ENCODE data around the gene ATP10B.

The ATP10B gene

DNA sequence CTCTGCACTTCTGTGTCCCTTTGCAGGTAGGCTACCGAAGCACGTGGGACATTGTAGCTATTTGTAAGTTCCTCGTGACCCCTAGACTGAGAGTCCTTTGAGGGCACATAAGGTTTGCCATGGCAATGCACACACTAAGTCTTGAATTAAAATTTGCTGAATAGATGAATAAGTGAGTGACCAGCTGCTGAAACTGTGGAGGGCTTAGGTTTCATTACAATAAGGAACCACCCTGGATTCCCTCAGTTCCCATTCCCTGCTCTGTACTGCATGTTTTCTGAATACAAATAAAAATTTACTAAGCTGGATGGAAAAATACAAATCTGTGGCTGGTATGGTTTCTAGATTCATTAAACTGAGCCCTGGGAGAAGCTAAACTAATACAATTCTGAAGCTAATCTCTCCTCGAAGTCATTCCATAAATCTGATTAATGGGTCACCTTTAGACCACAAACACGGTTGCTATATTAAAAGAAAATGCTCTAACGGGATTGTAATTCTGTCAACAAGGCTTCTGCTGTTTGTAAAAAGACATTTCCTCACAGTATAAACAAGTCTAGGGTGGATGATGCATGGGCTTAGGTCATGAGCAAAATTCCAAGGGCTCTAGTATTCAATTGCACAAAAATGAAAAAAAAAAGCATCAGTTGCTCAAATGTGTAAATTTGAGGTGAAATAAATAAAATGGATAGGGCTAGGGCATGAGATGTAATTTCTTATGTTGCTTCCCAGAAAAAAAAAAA, 172.3 kb downstream of the ATP10B start:
- no peak for DNase-seq

GRCh38 chr5:160675988-160676387, 176.0 kb downstream of the ATP10B start:
- no peak for DNase-seq

- DNase-seq: no peak
These were observed 177.1 kb downstream of the ATP10B start for GRCh38 chr5:160674901-160675300.

DNA sequence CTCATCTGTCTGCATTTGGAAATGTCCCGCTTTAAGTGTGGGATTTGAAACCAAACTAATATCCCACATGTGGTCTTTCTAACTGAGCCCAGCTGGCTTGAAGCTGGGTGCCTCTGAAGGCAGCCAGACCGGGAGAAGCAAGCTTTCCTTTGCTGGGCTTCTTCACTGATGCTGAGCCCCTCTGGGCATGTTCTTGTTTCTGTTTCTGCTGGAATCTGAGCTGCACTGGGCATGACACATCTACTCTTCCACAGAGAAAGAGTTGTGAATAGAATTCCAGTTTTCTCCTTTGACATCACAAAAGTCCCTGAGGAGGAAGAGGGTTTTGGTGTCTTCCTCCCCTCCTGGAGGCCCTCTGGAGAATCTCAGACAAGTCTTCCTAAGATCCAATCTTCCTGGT, 179.5 kb downstream of the ATP10B start:
- DNase-seq: no peak

DNA sequence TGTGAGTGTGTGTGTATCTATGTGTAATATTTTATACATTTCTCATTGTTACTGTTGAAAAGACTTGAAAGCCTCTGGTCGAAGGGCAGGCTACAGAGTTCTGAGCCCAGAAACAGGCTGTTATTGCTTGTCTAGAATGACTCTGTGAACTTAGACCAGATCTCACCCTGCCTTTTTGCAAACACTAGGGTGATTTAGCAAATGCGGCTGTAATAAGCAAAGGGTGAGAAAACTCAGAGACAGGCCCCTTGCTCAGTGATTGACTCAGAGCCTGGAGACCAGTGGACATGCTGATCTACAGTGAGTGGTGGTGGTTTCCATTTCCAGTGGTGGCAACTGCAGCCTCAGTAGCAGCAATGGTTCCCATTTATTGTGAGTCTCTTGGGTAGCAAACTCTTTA, 183.7 kb downstream of the ATP10B start:
- DNase-seq: no peak

DNA sequence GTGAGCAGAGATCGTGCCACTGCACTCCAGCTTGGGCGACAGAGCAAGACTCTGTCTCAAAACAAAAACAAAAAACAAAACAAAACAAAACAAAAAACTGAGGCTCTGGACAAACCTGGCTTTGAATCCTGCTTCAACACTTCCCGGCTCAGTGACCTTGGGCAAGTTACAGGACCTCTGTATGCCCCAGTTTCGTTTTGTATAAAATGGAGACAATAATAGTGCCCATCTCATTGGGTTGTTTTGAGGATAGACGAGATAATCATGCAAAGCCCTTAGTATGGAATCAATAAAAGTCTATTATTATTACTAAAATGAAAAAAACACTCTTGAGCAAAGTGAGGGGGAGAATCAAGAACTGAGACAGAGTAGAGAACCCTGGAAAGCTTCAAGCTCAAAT, 184.9 kb downstream of the ATP10B start:
- no peak for DNase-seq

DNA sequence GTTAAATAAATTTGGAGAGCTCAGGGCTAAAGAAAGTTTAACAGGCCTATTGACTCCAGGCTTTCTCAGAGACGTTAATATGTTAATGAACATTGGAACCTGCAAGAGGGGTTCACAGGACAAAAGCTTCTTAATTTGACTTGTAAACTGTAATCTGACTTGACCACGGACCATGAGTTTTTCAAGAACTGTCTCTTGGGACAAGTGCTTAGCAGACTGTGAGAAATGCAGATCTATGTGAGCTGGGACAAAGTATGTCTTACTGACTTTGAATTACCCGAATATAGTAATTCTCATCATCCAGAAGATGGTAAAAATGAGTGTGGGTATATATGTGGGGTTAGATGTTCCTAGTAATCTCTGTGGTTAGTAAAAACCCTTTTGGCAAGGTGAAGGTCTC, 186.6 kb downstream of the ATP10B start:
- no peak for DNase-seq

DNA sequence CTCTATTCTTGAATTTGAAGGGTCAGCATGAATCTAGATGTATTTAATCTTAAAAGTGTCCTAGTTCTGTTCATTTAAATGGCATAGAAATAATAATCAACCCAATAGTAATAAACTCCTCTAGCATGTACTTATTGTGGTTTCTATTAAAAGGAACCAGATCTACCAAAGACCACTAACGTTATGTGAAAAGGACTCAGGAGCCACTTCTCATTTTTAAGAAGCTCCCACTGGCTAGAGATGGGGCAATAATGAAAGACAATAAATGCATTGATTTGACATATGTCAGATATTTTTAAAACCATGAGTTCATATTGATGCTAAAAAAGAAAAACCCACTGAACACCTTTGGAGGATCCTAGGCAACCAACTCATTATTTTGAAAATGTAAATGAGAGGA, 191.9 kb downstream of the ATP10B start:
- DNase-seq: no peak

DNA sequence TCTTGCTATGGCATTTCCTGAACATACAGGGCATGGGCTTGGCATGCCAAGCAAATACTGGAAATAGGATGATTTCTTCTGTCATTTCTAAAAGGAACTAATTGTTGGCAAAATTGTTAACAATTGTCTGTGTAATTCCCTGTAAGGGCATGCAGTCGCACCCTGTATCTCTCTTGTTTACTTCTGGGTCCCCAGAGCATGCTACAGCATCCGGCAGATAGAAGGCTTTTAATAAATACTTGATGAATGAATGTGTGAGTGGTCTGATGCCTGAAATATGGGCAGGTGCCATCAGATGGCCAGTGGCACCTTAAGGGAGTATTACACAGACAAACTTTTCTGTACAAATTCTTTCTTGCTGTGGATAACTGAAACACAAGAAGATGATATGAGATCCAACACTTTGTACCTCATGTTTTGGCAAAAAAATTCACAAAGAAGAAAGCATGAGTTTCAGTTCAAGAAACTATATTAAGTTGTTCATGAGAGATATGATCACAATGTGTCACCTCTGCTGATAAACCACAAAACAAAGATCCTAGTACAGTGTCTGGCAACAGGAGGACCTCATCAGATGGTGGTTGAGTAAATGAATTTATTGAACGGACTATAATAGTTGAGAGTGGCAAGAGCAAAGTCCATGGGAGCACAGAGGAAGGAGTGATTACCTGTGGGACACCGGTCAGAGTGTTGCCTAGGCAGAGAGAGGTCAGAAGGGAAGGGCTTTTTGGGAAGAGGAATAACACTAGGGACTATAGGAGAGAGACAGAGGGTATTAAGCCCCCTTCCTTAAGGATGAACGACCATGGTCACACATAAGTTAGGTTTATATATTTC, 194.2 kb downstream of the ATP10B start:
- DNase-seq: no peak

- no peak for DNase-seq
These were observed 194.9 kb downstream of the ATP10B start for GRCh38 chr5:160657068-160657507.

DNA sequence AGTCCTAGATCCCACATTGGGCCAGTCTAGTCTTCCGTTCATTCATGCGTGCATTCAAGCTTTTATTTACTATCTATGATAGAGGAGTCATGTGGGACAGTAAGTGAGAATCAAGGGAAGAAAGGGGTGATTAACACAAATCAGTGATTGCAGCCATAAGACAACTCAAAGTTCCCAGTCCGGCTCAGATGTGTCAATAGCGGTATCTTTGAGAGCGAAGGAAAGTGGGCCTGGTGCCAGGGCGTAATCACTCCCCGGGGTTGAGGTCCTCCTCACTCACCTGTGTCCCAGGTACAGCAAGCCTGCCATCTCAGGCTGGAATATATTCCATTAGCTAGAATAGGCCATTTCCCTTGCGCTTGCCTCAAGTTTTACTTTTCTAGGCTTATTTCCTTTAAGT, 196.3 kb downstream of the ATP10B start:
- DNase-seq: no peak

- DNase-seq: no peak
These were observed 200.0 kb downstream of the ATP10B start for GRCh38 chr5:160651692-160652645.

- DNase-seq: no peak
These were observed 202.7 kb downstream of the ATP10B start for GRCh38 chr5:160649304-160649703.

GRCh38 chr5:160646033-160646432, 206.0 kb downstream of the ATP10B start:
- DNase-seq: no peak

DNA sequence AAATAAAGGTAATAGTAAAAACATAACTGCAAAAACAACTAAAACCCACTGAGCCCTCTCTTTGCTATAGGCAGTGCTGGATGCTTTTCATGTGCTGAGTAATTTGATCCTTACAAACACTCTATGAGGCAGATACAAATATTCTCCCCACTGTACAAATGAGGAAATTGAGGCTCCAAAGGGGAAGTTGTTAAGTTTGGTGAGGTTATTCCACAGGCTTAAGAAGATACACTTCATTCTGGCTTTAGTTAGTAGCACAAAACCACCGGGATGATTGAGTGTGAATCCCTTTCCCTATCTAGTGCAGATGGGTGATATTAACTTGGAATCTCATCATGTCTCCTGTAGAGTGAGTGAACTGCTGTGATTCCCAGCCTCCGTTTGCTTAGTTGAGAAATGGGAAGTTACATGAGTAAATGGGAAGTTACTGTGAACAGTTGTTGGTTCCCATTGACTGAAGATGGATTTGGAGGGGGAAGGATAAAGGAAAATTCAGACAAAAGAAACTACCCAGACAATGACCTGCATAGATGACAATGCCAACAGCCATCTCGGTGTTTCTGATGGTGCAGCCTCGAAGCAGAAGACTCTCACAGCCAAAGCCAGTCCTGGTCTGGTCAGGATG, 208.3 kb downstream of the ATP10B start:
- DNase-seq: no peak

DNA sequence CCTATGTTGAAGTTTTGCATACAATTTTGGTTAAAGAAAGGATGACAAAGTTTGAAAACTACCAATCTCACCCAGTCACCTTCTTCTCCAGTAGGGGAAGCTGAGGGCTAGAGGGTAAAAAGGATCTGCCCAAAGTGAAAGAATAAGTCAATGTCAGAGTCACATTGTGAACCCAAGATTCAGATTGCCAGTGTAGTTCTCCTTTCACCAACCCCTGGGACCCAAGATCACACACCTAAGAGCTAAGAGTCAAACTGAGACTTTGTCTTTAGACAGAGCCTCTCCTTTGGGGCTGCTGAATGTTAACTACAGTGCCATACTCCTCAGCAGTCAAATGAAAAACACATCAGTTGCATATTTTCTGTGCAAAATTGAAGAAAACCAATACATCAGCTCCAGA, 210.6 kb downstream of the ATP10B start:
- no peak for DNase-seq

- DNase-seq: no peak
These were observed 211.6 kb downstream of the ATP10B start for GRCh38 chr5:160640406-160640805.

GRCh38 chr5:160638161-160638742, 213.8 kb downstream of the ATP10B start:
- DNase-seq: no peak

GRCh38 chr5:160637357-160638090, 214.5 kb downstream of the ATP10B start:
- DNase-seq: no peak

GRCh38 chr5:160635663-160636062, 216.3 kb downstream of the ATP10B start:
- no peak for DNase-seq

- no peak for DNase-seq
These were observed 217.0 kb downstream of the ATP10B start for GRCh38 chr5:160635046-160635445.
